Glomerular visceral epithelial cell (primary cell): Measurements from ENCODE around the gene PTPA.

Source experiments
- DNase-seq: peaks from one replicate; pipeline ENCODE4 v3.0.0-alpha.2; 2016; ENCODE audit errors: extremely low spot score

PTPA gene

DNA sequence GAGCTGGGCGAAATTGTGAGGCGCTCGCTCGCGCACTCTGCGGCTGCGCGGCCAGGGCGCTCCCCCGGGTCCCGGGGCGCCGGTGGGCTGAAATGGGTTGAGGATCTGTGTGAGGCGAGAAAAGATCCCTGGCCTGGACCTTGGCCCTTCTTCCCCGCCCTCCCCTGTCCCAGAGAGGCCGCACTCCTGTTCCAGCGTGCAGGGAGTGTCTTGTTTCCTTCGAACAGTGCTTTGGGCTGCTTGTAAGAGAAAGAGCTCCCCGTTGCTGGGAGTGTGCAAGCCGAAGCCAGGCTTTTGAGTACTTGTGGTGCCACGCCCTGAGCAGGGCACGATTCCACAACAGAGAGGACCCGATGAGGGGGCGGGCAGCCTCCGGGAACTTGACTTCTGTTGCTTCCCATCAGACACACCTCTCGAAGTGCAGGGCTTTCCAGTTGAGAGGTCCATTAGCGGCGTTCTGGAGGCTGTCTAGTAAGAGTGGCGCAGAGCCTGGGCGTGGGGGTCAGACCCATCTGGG lies 29.8 kb upstream of the PTPA start:
- peak; percentile 18 for DNase-seq

- no peak for DNase-seq
Observed at GRCh38 chr9:129084087-129084486, 27.1 kb upstream of the PTPA start.

DNA sequence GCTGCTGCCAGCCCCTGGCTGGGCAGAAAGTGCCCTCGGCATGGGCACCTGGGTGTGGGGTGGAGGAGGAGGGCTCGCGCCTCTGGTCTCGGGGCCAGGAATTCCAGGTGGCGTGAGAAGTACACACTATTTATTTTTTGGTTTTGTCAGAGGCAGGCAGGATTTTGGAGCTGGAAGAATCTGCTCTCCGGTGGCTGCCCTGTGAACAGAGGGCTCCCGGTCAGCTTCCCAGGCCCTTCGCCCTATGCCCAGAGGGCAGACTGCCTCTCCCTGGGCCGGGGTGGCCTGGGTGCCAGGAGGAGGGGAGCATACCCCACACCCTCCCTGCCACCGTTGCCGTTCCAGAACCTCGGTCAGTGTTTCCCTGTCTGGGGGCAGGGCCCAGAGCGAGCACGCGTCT lies 22.0 kb upstream of the PTPA start:
- DNase-seq = no peak

DNA sequence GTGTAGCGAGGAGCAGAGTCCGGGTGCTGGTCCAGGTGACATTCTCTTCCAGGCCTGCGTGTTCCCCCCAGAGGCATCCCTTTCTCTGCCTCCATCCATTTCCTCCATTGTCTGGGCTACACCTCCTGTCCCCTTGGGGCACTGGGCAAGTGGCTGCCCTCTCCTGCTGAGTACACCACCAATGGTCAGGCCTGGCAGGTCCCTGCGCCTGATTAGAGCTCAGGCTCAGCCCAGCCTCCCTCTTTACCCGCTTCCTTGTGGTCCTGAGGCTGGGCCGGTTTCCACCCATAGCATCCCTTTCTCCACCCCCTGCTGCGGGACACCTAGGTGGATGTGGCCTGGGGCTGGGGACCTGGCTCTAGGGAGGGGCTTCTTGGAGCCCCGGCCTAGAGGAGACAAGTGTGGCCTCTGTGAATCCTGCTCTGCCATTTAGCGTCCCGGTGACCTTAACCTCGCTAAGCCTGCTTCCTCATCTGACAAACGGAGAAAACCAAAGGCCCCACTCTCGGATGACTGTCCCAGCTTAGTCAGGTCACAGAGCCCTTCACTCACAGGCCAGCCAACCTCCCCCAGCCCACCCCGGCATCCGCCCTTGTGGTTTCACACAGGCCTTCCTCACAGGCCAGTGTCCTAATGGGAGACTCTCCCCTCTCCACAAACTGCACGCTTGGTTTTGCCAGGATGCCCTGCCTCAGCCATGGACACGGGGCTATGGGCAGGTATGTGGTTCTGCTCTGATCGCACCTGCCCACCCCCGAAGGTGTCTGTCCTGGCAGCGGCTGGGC lies 17.4 kb upstream of the PTPA start:
- no peak for DNase-seq

GRCh38 chr9:129094387-129095169 lies 16.6 kb upstream of the PTPA start:
- DNase-seq = no peak

GRCh38 chr9:129095170-129095667 lies 16.0 kb upstream of the PTPA start:
- DNase-seq = no peak

DNA sequence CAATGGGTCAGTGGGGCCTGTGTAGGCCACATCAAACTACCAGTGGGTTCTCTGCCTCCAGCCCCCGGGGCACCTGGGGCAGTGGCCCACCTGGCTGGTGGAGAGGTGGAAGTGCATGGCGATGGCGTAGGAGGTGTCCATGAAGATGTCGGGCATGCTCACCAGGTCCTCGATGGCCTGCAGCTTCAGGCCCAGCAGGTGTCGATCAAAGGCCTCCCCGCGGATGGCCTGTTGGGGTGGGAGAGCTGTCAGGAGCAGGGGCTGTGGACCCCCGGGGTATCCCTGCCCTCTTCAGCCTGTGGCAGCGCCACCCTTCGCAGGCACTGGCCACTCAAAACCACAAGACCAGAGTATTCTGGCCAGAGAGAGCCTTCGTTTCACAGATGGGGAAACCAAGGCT lies 15.3 kb upstream of the PTPA start:
- DNase-seq = no peak

DNA sequence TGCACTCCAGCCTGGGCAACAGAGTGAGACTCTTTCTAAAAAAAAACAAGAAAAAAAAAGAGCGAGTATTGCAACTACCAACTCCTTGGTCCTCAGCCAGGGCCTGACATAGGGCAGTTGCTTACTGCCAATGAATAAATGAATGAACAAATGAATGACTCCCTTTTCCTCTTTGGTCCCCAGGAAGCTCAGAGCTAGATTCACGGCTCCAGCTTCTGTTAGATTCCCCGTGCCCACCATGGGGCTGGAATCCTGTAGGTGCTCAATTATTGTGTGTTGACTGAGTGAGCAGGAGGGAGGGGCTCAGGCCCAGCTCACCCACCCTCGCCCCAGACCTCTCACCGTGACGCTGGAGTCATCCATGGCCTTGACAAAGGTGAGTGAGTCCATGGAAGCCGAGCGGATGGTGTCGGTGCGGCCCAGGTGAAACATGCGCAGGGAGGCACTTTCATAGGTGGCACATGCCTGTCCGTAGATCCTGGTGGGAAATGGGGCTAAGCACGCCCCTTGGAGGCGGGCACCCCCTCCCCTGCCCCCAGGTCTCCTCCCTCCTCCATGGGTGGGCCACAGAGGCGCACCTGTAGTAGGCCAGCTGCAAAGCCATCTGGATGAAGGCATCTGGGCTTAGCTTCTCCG lies 13.4 kb upstream of the PTPA start:
- DNase-seq = no peak

DNA sequence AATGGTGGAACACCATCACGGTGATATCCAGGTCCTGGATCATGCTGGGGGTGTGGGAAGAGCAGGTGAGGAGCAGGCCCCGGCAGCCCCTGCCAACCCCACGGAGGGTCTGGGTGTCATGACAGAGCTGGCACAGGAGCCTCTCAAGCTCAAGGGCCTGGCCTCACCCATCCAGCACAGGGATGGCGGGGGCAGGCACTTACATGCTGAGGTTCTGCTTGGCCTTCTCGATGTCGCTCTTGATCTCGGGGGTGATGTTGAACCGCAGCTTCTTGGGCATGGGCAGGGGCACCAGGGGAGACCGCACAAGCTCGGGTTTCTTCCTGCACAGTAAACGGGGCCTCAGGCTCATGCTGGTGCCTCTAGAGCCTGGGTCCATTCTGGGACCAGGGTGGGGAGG lies 12.9 kb upstream of the PTPA start:
- no peak for DNase-seq

DNA sequence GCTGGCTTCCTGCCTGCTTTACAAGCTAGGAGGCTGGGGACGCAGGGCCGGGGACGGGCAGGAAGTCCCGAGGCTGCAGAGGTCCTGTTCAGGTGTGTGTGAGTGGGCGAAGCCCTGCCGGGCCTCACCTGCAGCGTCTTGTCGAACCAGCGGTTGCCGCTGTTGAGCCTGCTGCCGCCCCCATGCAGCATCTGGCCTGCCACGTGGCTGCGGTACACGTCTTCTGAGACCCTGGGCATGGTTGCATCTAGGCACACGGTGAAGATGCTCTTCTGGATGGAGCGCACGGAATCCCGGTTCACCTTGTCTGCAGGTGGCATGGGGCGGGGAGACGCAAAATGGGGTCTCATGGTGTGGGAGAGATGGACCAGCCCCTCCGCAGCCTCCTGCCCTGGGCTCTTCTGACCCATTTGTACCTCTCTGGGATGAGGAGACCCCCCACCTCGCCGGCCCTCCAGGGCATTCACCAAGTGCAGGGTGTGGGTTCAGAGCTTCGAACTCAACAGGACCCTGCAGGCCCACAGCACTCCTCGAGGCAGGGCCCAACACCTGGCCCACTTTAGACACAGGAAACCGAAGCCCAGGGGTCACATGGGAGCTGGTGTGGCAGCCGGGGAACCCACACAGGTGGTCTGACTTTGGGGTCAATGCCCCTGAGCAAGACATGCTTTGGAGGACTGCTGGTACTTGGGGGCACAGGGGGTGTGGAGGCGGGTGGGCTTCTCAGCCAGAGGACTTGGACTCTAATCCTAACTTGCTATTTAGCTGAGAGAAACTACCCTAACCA lies 10.6 kb upstream of the PTPA start:
- no peak for DNase-seq

DNA sequence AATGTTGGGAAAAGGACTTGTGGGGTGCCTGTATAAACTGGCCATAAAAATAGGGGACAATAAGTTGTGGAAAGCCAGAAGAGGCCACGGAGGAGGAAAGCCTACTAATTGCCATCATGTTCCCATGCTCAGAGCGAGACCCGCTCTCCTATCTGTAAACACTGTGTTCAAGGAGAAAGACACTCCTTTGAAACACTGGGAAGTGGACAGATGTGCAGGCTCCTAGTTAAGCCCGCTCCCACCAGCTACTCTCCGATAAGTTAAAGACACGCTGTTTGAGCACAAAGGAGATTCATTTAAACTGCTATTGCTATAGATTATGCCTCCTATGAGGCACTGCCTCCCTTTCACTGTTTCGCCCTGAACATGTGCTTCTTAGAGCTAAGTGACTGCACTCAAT lies 9.9 kb upstream of the PTPA start:
- no peak for DNase-seq

- DNase-seq = no peak
Observed at GRCh38 chr9:129102095-129102525, 9.1 kb upstream of the PTPA start.

- DNase-seq = peak; percentile 37
Observed at GRCh38 chr9:129102791-129103594, 8.2 kb upstream of the PTPA start.

DNA sequence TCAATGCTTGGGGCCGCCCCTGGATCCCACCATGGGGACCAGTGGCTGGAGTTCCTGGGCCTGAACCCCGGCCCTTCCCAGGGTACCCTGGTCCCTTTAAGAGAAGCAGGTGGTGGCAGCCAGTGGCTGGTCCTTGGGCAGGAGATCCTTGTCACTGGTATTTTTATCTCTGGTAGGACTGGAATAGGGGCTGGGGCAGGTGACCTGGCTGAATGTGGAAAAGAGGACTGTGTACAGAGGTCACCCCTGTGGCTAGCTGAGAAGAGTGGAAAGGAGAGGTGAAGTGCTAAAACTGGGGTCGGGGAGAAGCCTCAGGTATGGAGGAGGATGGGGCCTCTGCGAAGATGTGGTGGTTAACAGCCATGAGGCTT lies 7.6 kb upstream of the PTPA start:
- no peak for DNase-seq

- no peak for DNase-seq
Observed at GRCh38 chr9:129104051-129104450, 7.2 kb upstream of the PTPA start.

DNA sequence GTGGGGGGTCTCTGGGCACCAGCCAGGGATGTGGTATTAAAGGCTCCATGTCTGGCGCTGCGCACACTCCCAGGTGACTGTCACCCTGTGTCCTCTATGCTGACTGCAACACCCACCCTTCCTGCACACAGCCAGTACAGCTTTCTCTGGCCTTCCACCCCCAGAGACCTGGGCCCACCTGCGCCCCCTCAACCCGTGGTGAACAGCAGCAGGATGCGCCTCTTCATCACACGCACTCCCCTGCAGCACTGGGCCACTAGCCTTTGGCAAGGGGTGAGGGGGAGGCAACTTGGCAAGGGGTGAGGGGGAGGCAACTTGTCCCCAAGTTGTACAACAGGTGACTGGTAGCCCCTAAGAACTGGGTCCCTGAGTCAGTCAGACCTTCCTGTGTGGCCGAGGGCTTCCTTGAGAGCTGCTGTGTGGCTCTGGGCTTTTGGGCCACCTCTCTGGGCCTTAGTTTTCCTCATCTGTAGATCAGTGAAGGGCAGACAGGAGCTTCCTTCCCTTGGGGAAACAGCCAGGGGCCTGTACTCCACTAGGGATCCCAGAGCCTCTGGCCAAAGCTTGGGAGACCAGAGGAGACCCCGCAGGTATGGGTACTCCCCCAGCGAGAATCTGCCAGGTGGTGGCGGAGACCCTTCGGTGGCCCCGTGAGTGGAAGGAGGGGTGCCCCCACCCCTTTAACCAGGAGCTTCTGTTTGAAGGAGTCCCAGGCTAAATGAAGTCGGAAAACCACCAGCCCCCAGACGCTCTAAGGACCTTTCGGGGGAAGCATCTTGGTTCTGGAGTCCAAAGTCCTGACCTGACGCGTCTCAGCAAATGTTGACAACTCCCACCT lies 5.1 kb upstream of the PTPA start:
- no peak for DNase-seq

GRCh38 chr9:129107651-129108050 lies 3.6 kb upstream of the PTPA start:
- no peak for DNase-seq

GRCh38 chr9:129108083-129108804 lies 3.0 kb upstream of the PTPA start:
- no peak for DNase-seq
